Measurements from ENCODE around the gene XIAP.

DNA sequence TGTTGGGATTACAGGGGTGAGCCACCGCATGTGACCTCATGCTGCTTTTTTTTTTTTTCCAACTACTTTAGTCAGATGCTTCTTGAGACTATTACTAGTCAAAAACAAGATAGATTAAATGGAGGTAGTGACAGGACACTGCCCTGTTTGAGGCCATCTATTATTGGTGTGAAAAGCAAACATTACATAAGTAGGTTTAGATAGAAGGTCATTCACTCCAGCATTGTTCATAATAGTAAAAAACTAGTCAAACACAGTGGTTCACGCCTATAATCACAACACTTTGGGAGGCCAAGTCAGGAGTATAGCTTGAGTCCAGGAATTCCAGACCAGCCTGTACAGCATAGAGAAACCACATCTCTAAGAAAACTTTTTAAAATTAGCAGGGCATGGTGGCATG is 16.3 kb downstream of the XIAP start:
- no peak for TF ChIP-seq POLR2A (IDR thresholded peaks at IDR 0.05)
- TF ChIP-seq, protein P1, sequence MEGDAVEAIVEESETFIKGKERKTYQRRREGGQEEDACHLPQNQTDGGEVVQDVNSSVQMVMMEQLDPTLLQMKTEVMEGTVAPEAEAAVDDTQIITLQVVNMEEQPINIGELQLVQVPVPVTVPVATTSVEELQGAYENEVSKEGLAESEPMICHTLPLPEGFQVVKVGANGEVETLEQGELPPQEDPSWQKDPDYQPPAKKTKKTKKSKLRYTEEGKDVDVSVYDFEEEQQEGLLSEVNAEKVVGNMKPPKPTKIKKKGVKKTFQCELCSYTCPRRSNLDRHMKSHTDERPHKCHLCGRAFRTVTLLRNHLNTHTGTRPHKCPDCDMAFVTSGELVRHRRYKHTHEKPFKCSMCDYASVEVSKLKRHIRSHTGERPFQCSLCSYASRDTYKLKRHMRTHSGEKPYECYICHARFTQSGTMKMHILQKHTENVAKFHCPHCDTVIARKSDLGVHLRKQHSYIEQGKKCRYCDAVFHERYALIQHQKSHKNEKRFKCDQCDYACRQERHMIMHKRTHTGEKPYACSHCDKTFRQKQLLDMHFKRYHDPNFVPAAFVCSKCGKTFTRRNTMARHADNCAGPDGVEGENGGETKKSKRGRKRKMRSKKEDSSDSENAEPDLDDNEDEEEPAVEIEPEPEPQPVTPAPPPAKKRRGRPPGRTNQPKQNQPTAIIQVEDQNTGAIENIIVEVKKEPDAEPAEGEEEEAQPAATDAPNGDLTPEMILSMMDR (IDR thresholded peaks at IDR 0.05) = no peak
